GM04504 (cell line): ENCODE measurements around the gene FASN.

Experiments used
- DNase-seq: peaks from one replicate; pipeline ENCODE4 v3.0.0-alpha.2; 2012; ENCODE audit warnings: low read depth

The FASN gene

GRCh38 chr17:82073446-82073845 lies 24.6 kb downstream of the FASN start:
- no peak for DNase-seq

- no peak for DNase-seq
These were observed 25.2 kb downstream of the FASN start for GRCh38 chr17:82072827-82073226.

GRCh38 chr17:82070611-82071010 lies 27.4 kb downstream of the FASN start:
- DNase-seq, result no peak

GRCh38 chr17:82065638-82066303 lies 32.3 kb downstream of the FASN start, which contains the start of gene DUS1L:
Gene DUS1L, minus strand, starts transcription at chr17:82065804. Its CDS starts 745 bp downstream, at chr17:82065059.
- peak; percentile 29 for DNase-seq

GRCh38 chr17:82065193-82065637 lies 32.8 kb downstream of the FASN start:
- DNase-seq, result no peak

- DNase-seq, result no peak
These were observed 33.4 kb downstream of the FASN start for GRCh38 chr17:82064433-82065192.

- DNase-seq, result no peak
These were observed 34.3 kb downstream of the FASN start for GRCh38 chr17:82063424-82064415.

GRCh38 chr17:82062984-82063368 lies 35.1 kb downstream of the FASN start:
- DNase-seq, result no peak

- no peak for DNase-seq
These were observed 35.7 kb downstream of the FASN start for GRCh38 chr17:82062076-82062983.

GRCh38 chr17:82061047-82061925 lies 36.8 kb downstream of the FASN start:
- no peak for DNase-seq

- DNase-seq, result no peak
These were observed 37.4 kb downstream of the FASN start for GRCh38 chr17:82060614-82061013.

GRCh38 chr17:82060001-82060380 lies 38.0 kb downstream of the FASN start:
- DNase-seq, result no peak

- DNase-seq, result no peak
These were observed 38.6 kb downstream of the FASN start for GRCh38 chr17:82059272-82060000.

- no peak for DNase-seq
These were observed 39.2 kb downstream of the FASN start for GRCh38 chr17:82058855-82059249.

GRCh38 chr17:82058230-82058854 lies 39.7 kb downstream of the FASN start:
- DNase-seq, result no peak

- no peak for DNase-seq
These were observed 41.1 kb downstream of the FASN start for GRCh38 chr17:82056729-82057621.

GRCh38 chr17:82055965-82056728 lies 41.9 kb downstream of the FASN start:
- DNase-seq, result no peak
